Activated B cell treated with CpG ODN at 0.5 μM for 24 hours (primary cell): ENCODE results near the gene DDX31. TPM values are rescaled to one million over a fixed set of nuclear protein-coding genes. Genes with fewer than 3 reads are reported as not detected.

ENCODE experiments used
- ATAC-seq: fragments of 200-7000 bp; cut with Tn5 transposase; one replicate; pipeline ENCODE4 v1.10.0; 2021; ENCODE audit warnings: low read depth, mild to moderate bottlenecking, moderate library complexity
- CTCF ChIA-PET: fragments of 350-600 bp; sonication (Branson Sonifier 250); formaldehyde crosslinking; loops from one replicate; lab custom pipeline; 2021; ENCODE audit warnings: antibody characterized with exemption; lab: Charles Lee
- POLR2A ChIA-PET: fragments of 350-600 bp; sonication (Branson Sonifier 250); formaldehyde crosslinking; loops from one replicate; lab custom pipeline; 2021; ENCODE audit warnings: antibody characterized with exemption; lab: Charles Lee
- DNase-seq: peaks from one replicate; pipeline ENCODE4 v3.0.0; 2022
- H3K27ac Mint-ChIP-seq: one replicate; pipeline ENCODE4 v1.8.0; 2020; ENCODE audit warnings: mixed read lengths
- H3K27me3 Mint-ChIP-seq: one replicate; pipeline ENCODE4 v1.8.0; 2021; ENCODE audit warnings: mixed read lengths
- H3K36me3 Mint-ChIP-seq: one replicate; pipeline ENCODE4 v1.8.0; 2021; ENCODE audit warnings: low read depth, mixed read lengths
- H3K4me1 Mint-ChIP-seq: one replicate; pipeline ENCODE4 v1.8.0; 2021; ENCODE audit warnings: mixed read lengths
- H3K4me3 Mint-ChIP-seq: one replicate; pipeline ENCODE4 v1.8.0; 2020; ENCODE audit warnings: mild to moderate bottlenecking, mixed read lengths
- H3K9me3 Mint-ChIP-seq: one replicate; pipeline ENCODE4 v1.8.0; 2020; ENCODE audit warnings: mixed read lengths
- intact Hi-C: fragments of 100-400 bp; cut with micrococcal nuclease; formaldehyde crosslinking; loops from one replicate; pipeline ENCODE4 v1.15.1; 2024
- total RNA-seq: library from RNA; stranded (reverse); gene quantifications from 2 replicates; pipeline ENCODE4 v1.2.3, GENCODE V29; 2022
- TF ChIP-seq, protein P1 (sequence below): fragments of 200-600 bp; IDR thresholded peaks from one replicate; pipeline ENCODE4 v1.8.0; 2022; ENCODE audit warnings: antibody characterized with exemption, mild to moderate bottlenecking

DDX31 gene
- total RNA-seq, 1 donor from 2014 or later: 21.8 TPM

DNA sequence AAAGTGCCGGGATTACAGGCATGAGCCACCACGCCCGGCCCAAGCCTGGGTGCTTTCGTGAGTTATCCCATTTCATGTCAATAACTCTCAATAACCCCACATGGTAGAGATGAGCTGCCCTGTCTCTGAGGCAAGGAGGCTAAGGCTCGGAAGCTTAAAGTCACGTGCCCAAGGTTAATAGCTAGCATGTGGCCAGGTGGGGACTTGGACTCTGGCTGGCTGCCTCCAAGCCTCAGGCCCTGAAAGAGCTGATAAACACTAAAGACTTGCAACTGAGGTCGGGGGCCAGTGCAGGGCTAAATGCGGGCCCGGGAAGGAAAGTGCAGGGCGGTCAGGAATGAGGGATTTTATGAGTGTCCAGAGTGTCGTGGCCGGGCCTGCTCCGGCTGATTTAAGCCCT, 118.2 kb downstream of the DDX31 start:
- no peak for DNase-seq
- Mint-ChIP-seq H3K27me3 (peaks cover 12% of the 10 kb centered on the region), H3K4me3 (no peak overlapping the region), H3K4me1 (no peaks in the 10 kb centered on the region), H3K27ac (no peak overlapping the region), H3K9me3 (peaks cover 8% of the 10 kb centered on the region), H3K36me3 (no peaks in the 10 kb centered on the region)
- TF ChIP-seq, protein P1, sequence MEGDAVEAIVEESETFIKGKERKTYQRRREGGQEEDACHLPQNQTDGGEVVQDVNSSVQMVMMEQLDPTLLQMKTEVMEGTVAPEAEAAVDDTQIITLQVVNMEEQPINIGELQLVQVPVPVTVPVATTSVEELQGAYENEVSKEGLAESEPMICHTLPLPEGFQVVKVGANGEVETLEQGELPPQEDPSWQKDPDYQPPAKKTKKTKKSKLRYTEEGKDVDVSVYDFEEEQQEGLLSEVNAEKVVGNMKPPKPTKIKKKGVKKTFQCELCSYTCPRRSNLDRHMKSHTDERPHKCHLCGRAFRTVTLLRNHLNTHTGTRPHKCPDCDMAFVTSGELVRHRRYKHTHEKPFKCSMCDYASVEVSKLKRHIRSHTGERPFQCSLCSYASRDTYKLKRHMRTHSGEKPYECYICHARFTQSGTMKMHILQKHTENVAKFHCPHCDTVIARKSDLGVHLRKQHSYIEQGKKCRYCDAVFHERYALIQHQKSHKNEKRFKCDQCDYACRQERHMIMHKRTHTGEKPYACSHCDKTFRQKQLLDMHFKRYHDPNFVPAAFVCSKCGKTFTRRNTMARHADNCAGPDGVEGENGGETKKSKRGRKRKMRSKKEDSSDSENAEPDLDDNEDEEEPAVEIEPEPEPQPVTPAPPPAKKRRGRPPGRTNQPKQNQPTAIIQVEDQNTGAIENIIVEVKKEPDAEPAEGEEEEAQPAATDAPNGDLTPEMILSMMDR: no peak
- intact Hi-C loops: no loop called here
- ATAC-seq: no peak
- ChIA-PET CTCF (no interaction called here), POLR2A (no interaction called here)

- intact Hi-C loops: no loop called here
- CTCF ChIA-PET: no interaction called here
- Mint-ChIP-seq H3K4me3 (no peak overlapping the region), H3K9me3 (peaks cover 8% of the 10 kb centered on the region), H3K27me3 (peaks cover 10% of the 10 kb centered on the region), H3K4me1 (peaks cover 3% of the 10 kb centered on the region), H3K27ac (no peak overlapping the region), H3K36me3 (no peaks in the 10 kb centered on the region)
- POLR2A ChIA-PET: no interaction called here
- DNase-seq (no peak), ATAC-seq (no peak)
- TF ChIP-seq, protein P1: no peak
Observed at GRCh38 chr9:132548751-132549640, 120.8 kb downstream of the DDX31 start.

DNA sequence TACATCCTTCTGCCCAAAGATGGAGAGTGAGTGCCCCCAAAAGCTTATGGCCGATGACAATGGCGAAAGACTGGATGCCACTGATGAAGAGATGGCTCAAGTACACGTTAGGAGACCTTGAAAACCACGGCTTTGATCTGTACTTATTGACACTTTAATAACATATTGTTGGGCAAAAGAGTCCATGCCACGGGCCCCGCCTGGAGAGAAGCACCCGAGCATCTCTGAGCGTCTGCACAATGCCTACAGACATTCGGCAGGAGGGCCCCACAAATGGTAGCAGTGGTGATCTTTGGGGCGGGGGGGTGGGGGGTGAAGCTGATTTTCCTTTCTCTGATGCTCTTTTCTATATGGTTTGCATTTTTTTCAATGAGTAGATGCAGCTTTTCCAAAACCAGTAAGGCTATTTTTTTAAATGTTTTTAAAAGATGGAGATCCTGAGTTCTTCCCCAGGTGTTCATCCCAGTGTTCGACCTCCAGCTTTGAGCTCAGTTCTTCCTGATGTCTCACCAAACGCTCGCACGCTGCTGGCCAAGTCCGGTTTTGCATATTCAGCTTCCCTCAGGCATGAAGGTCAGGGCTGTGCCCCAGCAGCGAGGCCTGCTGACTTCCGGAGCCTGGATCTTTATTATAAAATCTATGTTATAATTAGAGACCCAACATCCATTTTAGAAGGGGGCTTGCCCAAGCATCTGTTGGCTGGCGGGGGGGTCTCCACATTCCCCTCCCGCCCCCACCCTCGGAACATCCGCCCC, 121.6 kb downstream of the DDX31 start:
- DNase-seq (no peak), ATAC-seq (no peak)
- Mint-ChIP-seq H3K36me3 (no peaks in the 10 kb centered on the region), H3K9me3 (peaks cover 5% of the 10 kb centered on the region), H3K27me3 (peaks cover 10% of the 10 kb centered on the region), H3K27ac (no peak overlapping the region), H3K4me3 (no peak overlapping the region), H3K4me1 (peaks cover 3% of the 10 kb centered on the region)
- POLR2A ChIA-PET: no interaction called here
- TF ChIP-seq, protein P1: no peak
- CTCF ChIA-PET: no interaction called here
- intact Hi-C loops: no loop called here

DNA sequence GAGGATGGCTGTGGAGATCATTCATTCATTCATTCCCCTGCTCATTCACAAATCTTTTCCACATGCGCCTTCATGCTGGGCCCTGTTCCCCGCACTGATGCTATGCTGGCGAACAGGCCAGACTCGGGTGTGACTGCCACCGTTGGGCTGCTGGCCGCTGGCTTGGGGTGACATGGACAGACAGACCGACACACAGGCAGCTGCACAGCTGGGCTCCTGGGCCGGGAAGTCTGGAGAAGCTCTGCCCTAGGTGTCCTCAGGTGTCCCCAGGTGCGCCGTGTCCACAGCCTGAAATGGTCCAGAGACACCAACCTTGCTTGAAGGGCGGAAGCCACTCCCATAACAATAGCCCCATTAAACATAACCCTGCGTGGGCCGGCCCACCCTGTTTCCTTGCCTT, 122.3 kb downstream of the DDX31 start:
- DNase-seq (no peak), ATAC-seq (no peak)
- intact Hi-C loops: no loop called here
- H3K9me3 Mint-ChIP-seq: no peaks in the 10 kb centered on the region
- ChIA-PET POLR2A (no interaction called here), CTCF (no interaction called here)
- H3K4me1 Mint-ChIP-seq: peaks cover 3% of the 10 kb centered on the region
- TF ChIP-seq, protein P1: no peak
- peaks cover 10% of the 10 kb centered on the region for H3K27me3 Mint-ChIP-seq
- no peak overlapping the region for H3K27ac Mint-ChIP-seq
- no peaks in the 10 kb centered on the region for H3K36me3 Mint-ChIP-seq
- no peak overlapping the region for H3K4me3 Mint-ChIP-seq

GRCh38 chr9:132547052-132547431, 122.7 kb downstream of the DDX31 start:
- no peak overlapping the region for H3K27ac Mint-ChIP-seq
- TF ChIP-seq, protein P1: no peak
- ATAC-seq (no peak), DNase-seq (no peak)
- CTCF ChIA-PET: no interaction called here
- POLR2A ChIA-PET: no interaction called here
- peaks cover 10% of the 10 kb centered on the region for H3K27me3 Mint-ChIP-seq
- H3K36me3 Mint-ChIP-seq: no peaks in the 10 kb centered on the region
- H3K4me1 Mint-ChIP-seq: peaks cover 3% of the 10 kb centered on the region
- no peaks in the 10 kb centered on the region for H3K9me3 Mint-ChIP-seq
- intact Hi-C loops: no loop called here
- no peak overlapping the region for H3K4me3 Mint-ChIP-seq
